ENCODE results near the gene JAKMIP1.

JAKMIP1 gene

GRCh38 chr4:6059375-6059805 lies 141.0 kb downstream of the JAKMIP1 start:
- no peaks in the 10 kb centered on the region for H3K4me1 Mint-ChIP-seq
- H3K9me3 Mint-ChIP-seq: peaks cover 34% of the 10 kb centered on the region
- H3K4me3 Mint-ChIP-seq: no peak overlapping the region
- TF ChIP-seq CTCF (IDR thresholded peaks at IDR 0.05): no peak
- H3K27ac Mint-ChIP-seq: no peak overlapping the region
- peaks cover 19% of the 10 kb centered on the region for H3K27me3 Mint-ChIP-seq (ENCODE audit: low read depth, poor library complexity)
- no peak for DNase-seq
- peaks cover 4% of the 10 kb centered on the region for H3K36me3 Mint-ChIP-seq (ENCODE audit: low read depth)

GRCh38 chr4:6058531-6059374 lies 141.6 kb downstream of the JAKMIP1 start:
- DNase-seq: no peak
- Mint-ChIP-seq H3K4me1 (no peaks in the 10 kb centered on the region), H3K27ac (no peak overlapping the region), H3K9me3 (peaks cover 34% of the 10 kb centered on the region), H3K36me3 (ENCODE audit: low read depth) (peaks cover 4% of the 10 kb centered on the region), H3K27me3 (ENCODE audit: low read depth, poor library complexity) (peaks cover 20% of the 10 kb centered on the region), H3K4me3 (no peak overlapping the region)
- no peak for TF ChIP-seq CTCF (IDR thresholded peaks at IDR 0.05)

- no peak for DNase-seq
- peaks cover 19% of the 10 kb centered on the region for H3K27me3 Mint-ChIP-seq (ENCODE audit: low read depth, poor library complexity)
- H3K36me3 Mint-ChIP-seq (ENCODE audit: low read depth): peaks cover 4% of the 10 kb centered on the region
- H3K4me1 Mint-ChIP-seq: no peaks in the 10 kb centered on the region
- H3K27ac Mint-ChIP-seq: no peak overlapping the region
- TF ChIP-seq CTCF (IDR thresholded peaks at IDR 0.05): no peak
- no peak overlapping the region for H3K4me3 Mint-ChIP-seq
- peaks cover 34% of the 10 kb centered on the region for H3K9me3 Mint-ChIP-seq
Observed at GRCh38 chr4:6056976-6057766, 143.2 kb downstream of the JAKMIP1 start.

GRCh38 chr4:6055436-6055835 lies 144.9 kb downstream of the JAKMIP1 start:
- no peak overlapping the region for H3K4me3 Mint-ChIP-seq
- peaks cover 3% of the 10 kb centered on the region for H3K4me1 Mint-ChIP-seq
- H3K36me3 Mint-ChIP-seq (ENCODE audit: low read depth): peaks cover 4% of the 10 kb centered on the region

GRCh38 chr4:6055030-6055429 lies 145.3 kb downstream of the JAKMIP1 start:
- H3K36me3 Mint-ChIP-seq (ENCODE audit: low read depth): peaks cover 4% of the 10 kb centered on the region
- H3K27ac Mint-ChIP-seq: no peak overlapping the region
- H3K4me3 Mint-ChIP-seq: no peak overlapping the region
- H3K4me1 Mint-ChIP-seq: peaks cover 5% of the 10 kb centered on the region
- TF ChIP-seq CTCF (IDR thresholded peaks at IDR 0.05): no peak
- no peak for DNase-seq
- H3K9me3 Mint-ChIP-seq: peaks cover 22% of the 10 kb centered on the region
- peaks cover 22% of the 10 kb centered on the region for H3K27me3 Mint-ChIP-seq (ENCODE audit: low read depth, poor library complexity)

More at GRCh38 chr4:6055436-6055835, 144.9 kb downstream of the JAKMIP1 start:
- DNase-seq: no peak
- no peak for TF ChIP-seq CTCF (IDR thresholded peaks at IDR 0.05)
- Mint-ChIP-seq H3K27ac (no peak overlapping the region), H3K9me3 (peaks cover 26% of the 10 kb centered on the region), H3K27me3 (ENCODE audit: low read depth, poor library complexity) (peaks cover 22% of the 10 kb centered on the region)
